ENCODE data around the gene TBX18.

The TBX18 gene

DNA sequence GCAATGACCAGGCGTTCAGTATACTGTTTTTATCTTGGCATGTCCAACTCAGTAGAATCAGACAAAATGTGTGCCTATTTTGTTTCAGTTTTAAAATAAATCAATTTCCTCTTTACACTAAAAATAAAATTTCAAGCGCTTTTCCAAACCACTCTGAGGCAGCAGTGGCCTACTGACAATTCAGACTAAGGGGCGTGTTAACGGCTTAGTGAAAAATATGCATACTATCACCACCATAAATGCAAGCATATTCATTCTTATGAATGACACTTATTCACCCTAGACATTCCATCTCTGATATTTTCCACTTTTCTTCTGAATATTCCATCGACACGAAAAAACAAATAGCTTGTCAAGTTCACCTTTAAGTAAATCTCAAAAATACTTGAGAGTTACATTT, 7.5 kb downstream of the TBX18 start:
- peaks cover 2% of the 10 kb centered on the region for H3K4me1 ChIP-seq (ENCODE audit: insufficient read depth, poor library complexity, severe bottlenecking)
- ATAC-seq (ENCODE audit: low read depth): no peak
- H3K4me3 ChIP-seq (ENCODE audit: severe bottlenecking): no peak overlapping the region
- H3K27me3 ChIP-seq (ENCODE audit: insufficient read depth, poor library complexity, severe bottlenecking): peaks cover 22% of the 10 kb centered on the region
- H3K9me3 ChIP-seq (ENCODE audit: severe bottlenecking): no peaks in the 10 kb centered on the region
- TF ChIP-seq, protein P1, sequence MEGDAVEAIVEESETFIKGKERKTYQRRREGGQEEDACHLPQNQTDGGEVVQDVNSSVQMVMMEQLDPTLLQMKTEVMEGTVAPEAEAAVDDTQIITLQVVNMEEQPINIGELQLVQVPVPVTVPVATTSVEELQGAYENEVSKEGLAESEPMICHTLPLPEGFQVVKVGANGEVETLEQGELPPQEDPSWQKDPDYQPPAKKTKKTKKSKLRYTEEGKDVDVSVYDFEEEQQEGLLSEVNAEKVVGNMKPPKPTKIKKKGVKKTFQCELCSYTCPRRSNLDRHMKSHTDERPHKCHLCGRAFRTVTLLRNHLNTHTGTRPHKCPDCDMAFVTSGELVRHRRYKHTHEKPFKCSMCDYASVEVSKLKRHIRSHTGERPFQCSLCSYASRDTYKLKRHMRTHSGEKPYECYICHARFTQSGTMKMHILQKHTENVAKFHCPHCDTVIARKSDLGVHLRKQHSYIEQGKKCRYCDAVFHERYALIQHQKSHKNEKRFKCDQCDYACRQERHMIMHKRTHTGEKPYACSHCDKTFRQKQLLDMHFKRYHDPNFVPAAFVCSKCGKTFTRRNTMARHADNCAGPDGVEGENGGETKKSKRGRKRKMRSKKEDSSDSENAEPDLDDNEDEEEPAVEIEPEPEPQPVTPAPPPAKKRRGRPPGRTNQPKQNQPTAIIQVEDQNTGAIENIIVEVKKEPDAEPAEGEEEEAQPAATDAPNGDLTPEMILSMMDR (IDR thresholded peaks at IDR 0.05; ENCODE audit: poor library complexity, severe bottlenecking): no peak
- H3K27ac ChIP-seq (ENCODE audit: poor library complexity, severe bottlenecking): no peak overlapping the region
- DNase-seq (ENCODE audit: low spot score): no peak
- H3K36me3 ChIP-seq (ENCODE audit: low read depth): no peaks in the 10 kb centered on the region

DNA sequence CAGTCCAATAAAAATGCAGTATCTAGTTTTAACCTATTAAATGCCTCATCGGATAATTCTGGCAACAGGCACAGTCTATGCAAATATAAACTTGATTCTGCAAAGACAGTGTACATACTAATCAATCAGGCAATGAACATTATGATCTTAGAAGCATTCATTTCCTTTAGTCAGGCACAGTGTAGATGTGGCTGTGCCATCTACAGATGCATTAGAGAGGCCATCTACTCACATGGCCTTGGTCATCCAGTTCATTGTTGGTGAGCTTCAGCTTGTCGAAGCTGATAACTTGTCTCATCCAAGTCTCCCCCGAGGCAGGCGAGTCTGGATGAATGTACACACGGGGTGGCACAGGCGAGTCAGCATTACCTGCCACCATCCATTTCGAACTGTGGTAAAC, 7.9 kb downstream of the TBX18 start:
- Histone ChIP-seq H3K27ac (ENCODE audit: poor library complexity, severe bottlenecking) (no peak overlapping the region), H3K36me3 (ENCODE audit: low read depth) (no peaks in the 10 kb centered on the region), H3K4me1 (ENCODE audit: insufficient read depth, poor library complexity, severe bottlenecking) (peaks cover 2% of the 10 kb centered on the region), H3K27me3 (ENCODE audit: insufficient read depth, poor library complexity, severe bottlenecking) (peaks cover 18% of the 10 kb centered on the region), H3K4me3 (ENCODE audit: severe bottlenecking) (no peak overlapping the region), H3K9me3 (ENCODE audit: severe bottlenecking) (no peaks in the 10 kb centered on the region)
- ATAC-seq (ENCODE audit: low read depth): no peak
- TF ChIP-seq, protein P1 (IDR thresholded peaks at IDR 0.05; ENCODE audit: poor library complexity, severe bottlenecking): no peak
- no peak for DNase-seq (ENCODE audit: low spot score)

DNA sequence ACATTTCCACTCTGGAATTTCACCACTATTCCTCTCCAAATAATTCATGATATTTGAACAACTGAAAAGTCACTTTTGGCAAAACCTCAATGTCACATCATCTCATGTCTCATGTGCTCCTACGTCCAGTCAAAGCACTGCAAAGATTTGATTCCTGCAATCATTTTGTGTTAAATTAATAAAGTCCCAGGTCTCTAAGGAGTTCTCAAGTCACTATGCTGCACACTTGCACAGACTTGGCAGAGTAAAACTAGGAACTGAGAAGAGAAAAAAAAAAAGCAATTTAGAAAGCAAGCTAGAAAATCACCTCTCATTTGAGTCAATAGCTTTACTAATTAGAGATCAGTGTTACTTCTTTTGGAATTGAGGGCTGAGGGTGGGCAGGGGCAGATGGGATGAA, 11.2 kb downstream of the TBX18 start:
- H3K27me3 ChIP-seq (ENCODE audit: insufficient read depth, poor library complexity, severe bottlenecking): no peaks in the 10 kb centered on the region
- H3K4me1 ChIP-seq (ENCODE audit: insufficient read depth, poor library complexity, severe bottlenecking): no peaks in the 10 kb centered on the region
- ATAC-seq (ENCODE audit: low read depth) (no peak), DNase-seq (ENCODE audit: low spot score) (no peak)
- H3K4me3 ChIP-seq (ENCODE audit: severe bottlenecking): no peak overlapping the region
- TF ChIP-seq, protein P1 (IDR thresholded peaks at IDR 0.05; ENCODE audit: poor library complexity, severe bottlenecking): no peak
- no peaks in the 10 kb centered on the region for H3K9me3 ChIP-seq (ENCODE audit: severe bottlenecking)
- no peak overlapping the region for H3K27ac ChIP-seq (ENCODE audit: poor library complexity, severe bottlenecking)
- peaks cover 4% of the 10 kb centered on the region; the same call in 1 of the 2 replicates for H3K36me3 ChIP-seq (ENCODE audit: low read depth)

DNA sequence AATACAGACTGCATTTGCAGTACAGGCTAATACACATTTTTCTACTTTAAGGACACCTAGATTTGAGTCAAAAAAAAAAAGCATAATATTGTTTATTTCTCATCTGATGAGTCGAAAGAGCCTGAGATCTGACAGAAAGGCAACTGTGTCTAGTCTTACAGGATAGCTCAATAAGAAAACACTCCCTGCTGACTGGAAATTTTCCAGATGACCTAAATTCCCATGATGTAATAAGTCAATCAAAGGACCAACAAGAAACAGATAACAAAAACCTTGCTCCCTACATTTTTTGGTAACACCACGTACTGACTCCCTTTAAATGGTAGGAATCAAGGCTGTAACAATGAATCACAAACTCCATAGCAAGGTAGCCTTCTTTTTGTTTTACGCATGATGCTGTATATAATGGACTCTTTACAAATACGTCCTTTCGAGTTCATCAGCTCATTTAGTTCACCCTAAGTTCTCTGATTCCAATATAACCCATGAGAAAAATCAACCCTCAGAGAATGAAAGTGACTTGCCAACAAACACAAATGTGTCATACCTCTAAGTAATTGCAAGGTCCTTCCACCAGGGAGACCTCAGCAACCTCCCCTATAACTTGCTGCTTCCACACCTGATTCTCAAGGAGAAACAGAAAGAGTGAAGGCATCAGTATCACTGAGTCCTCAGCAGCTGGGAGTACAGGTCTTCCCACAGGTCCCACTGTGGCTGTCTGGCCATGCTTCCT, 12.1 kb downstream of the TBX18 start:
- ATAC-seq (ENCODE audit: low read depth) (no peak), DNase-seq (ENCODE audit: low spot score) (no peak)
- H3K27me3 ChIP-seq (ENCODE audit: insufficient read depth, poor library complexity, severe bottlenecking): no peaks in the 10 kb centered on the region
- H3K9me3 ChIP-seq (ENCODE audit: severe bottlenecking): no peaks in the 10 kb centered on the region
- no peak overlapping the region for H3K27ac ChIP-seq (ENCODE audit: poor library complexity, severe bottlenecking)
- TF ChIP-seq, protein P1 (IDR thresholded peaks at IDR 0.05; ENCODE audit: poor library complexity, severe bottlenecking): no peak
- peaks cover 10% of the 10 kb centered on the region for H3K36me3 ChIP-seq (ENCODE audit: low read depth)
- H3K4me1 ChIP-seq (ENCODE audit: insufficient read depth, poor library complexity, severe bottlenecking): no peaks in the 10 kb centered on the region
- H3K4me3 ChIP-seq (ENCODE audit: severe bottlenecking): no peak overlapping the region

DNA sequence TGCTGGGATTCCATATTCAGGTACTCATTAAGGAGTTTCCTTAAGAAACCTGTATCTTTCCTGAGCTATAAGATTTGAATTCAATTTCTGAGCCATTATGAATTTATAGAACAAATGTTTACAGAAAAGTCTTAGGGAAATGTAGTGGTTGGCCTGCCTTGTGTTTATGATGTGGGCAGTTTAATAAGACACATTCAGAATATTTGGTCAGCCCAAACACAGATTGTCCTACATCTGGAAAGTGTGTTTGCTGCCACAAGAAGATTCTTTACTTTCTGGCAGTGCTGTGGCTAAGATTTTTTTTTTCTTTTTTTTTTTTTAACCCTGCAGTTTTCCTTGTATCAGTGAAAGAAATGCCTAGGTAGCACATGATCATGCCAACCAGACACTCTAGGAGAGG, 15.2 kb downstream of the TBX18 start:
- Histone ChIP-seq H3K36me3 (ENCODE audit: low read depth) (peaks cover 21% of the 10 kb centered on the region), H3K4me1 (ENCODE audit: insufficient read depth, poor library complexity, severe bottlenecking) (no peaks in the 10 kb centered on the region), H3K4me3 (ENCODE audit: severe bottlenecking) (no peak overlapping the region), H3K9me3 (ENCODE audit: severe bottlenecking) (no peaks in the 10 kb centered on the region), H3K27ac (ENCODE audit: poor library complexity, severe bottlenecking) (no peak overlapping the region), H3K27me3 (ENCODE audit: insufficient read depth, poor library complexity, severe bottlenecking) (no peaks in the 10 kb centered on the region)
- TF ChIP-seq, protein P1 (IDR thresholded peaks at IDR 0.05; ENCODE audit: poor library complexity, severe bottlenecking): no peak
- ATAC-seq (ENCODE audit: low read depth) (no peak), DNase-seq (ENCODE audit: low spot score) (no peak)

All from RWPE2 (cell line).